ENCODE measurements around the gene IRAK1. TPM values are rescaled to one million over a fixed set of nuclear protein-coding genes. Genes with fewer than 3 reads are reported as not detected.

IRAK1 gene
- polyA plus RNA-seq, 1 of the 3 experiments (the other 2 are of a cell fraction): 68.5 TPM

DNA sequence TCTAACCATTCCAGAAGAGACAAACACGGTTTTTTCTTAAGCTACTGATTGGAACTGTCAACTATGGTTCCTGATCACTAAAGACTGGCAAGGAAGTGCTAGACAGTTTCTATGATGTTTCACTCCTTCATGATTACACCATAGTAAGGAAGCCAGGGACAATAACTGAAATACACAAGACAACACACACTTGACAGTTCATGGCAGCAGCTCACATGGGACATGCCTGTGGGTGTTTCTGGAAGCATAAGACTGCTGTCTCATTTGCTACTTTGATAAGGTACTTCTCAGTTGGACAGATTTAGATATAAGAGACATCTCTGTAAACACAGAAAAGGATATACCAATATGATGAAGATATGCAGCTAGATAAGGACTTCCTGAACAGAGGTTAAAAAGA is 8.3 kb upstream of the IRAK1 start:
- H3K9ac ChIP-seq: no peak overlapping the region
- H3K4me1 ChIP-seq (ENCODE audit: control insufficient read depth in 1 of 2, insufficient read depth in 2 of 2, low read depth in 1 of 2, low read length in 1 of 2): no peaks in the 10 kb centered on the region; a peak in 1 of 4 replicates
- CTCF ChIA-PET: interaction anchor here (1.1 to 12.4 kb wide), 4 partner anchors 9 to 24 kb away, joined by 3 to 94 read pairs (median 5); no protein-coding TSS in a partner anchor
- H3K79me2 ChIP-seq (ENCODE audit: insufficient read depth): no peaks in the 10 kb centered on the region
- no peaks in the 10 kb centered on the region for H3K9me2 ChIP-seq
- POLR2A ChIA-PET: no interaction called here
- no peaks in the 10 kb centered on the region for H3K9me3 ChIP-seq
- no peak for DNase-seq
- no peak overlapping the region for H3K27ac ChIP-seq (ENCODE audit: low read depth in 2 of 2, low read length in 1 of 2)
- H3K4me3 ChIP-seq (ENCODE audit: low read depth in 2 of 2, low read length in 1 of 2): no peak overlapping the region
- H3K36me3 ChIP-seq (replicated peaks in 1 of 2; ENCODE audit: control insufficient read depth in 1 of 2, insufficient read depth in 2 of 2, low read length in 1 of 2): peaks cover 0 to 11% of the 10 kb centered on the region in 2 experiments
- no peak for TF ChIP-seq MXI1 (IDR thresholded peaks at IDR 0.05; ENCODE audit: low read depth, low read length)
- no peak for TF ChIP-seq JUND (IDR thresholded peaks at IDR 0.05)
- TF ChIP-seq POLR2AphosphoS5 (IDR thresholded peaks at IDR 0.05; ENCODE audit: low read depth, low read length): no peak
- TF ChIP-seq FOSL2 (IDR thresholded peaks at IDR 0.05; ENCODE audit: borderline replicate concordance, low read depth): no peak
- TF ChIP-seq GATA2 (CRISPR knock-in tag; IDR thresholded peaks at IDR 0.05): no peak
- TF ChIP-seq TAF1 (IDR thresholded peaks at IDR 0.05; ENCODE audit: borderline replicate concordance, low read depth, low read length): no peak
- TF ChIP-seq, protein P1, sequence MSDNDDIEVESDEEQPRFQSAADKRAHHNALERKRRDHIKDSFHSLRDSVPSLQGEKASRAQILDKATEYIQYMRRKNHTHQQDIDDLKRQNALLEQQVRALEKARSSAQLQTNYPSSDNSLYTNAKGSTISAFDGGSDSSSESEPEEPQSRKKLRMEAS (IDR thresholded peaks at IDR 0.05; ENCODE audit: low read depth): no peak
- TF ChIP-seq, protein P2, sequence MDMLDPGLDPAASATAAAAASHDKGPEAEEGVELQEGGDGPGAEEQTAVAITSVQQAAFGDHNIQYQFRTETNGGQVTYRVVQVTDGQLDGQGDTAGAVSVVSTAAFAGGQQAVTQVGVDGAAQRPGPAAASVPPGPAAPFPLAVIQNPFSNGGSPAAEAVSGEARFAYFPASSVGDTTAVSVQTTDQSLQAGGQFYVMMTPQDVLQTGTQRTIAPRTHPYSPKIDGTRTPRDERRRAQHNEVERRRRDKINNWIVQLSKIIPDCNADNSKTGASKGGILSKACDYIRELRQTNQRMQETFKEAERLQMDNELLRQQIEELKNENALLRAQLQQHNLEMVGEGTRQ (IDR thresholded peaks at IDR 0.05; ENCODE audit: borderline replicate concordance, low read depth, low read length): no peak
- TF ChIP-seq GABPA (IDR thresholded peaks at IDR 0.05; ENCODE audit: low read depth): no peak
- no peak for TF ChIP-seq NRF1 (IDR thresholded peaks at IDR 0.05; ENCODE audit: low read depth, low read length)
- TF ChIP-seq, protein P3, sequence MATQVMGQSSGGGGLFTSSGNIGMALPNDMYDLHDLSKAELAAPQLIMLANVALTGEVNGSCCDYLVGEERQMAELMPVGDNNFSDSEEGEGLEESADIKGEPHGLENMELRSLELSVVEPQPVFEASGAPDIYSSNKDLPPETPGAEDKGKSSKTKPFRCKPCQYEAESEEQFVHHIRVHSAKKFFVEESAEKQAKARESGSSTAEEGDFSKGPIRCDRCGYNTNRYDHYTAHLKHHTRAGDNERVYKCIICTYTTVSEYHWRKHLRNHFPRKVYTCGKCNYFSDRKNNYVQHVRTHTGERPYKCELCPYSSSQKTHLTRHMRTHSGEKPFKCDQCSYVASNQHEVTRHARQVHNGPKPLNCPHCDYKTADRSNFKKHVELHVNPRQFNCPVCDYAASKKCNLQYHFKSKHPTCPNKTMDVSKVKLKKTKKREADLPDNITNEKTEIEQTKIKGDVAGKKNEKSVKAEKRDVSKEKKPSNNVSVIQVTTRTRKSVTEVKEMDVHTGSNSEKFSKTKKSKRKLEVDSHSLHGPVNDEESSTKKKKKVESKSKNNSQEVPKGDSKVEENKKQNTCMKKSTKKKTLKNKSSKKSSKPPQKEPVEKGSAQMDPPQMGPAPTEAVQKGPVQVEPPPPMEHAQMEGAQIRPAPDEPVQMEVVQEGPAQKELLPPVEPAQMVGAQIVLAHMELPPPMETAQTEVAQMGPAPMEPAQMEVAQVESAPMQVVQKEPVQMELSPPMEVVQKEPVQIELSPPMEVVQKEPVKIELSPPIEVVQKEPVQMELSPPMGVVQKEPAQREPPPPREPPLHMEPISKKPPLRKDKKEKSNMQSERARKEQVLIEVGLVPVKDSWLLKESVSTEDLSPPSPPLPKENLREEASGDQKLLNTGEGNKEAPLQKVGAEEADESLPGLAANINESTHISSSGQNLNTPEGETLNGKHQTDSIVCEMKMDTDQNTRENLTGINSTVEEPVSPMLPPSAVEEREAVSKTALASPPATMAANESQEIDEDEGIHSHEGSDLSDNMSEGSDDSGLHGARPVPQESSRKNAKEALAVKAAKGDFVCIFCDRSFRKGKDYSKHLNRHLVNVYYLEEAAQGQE (IDR thresholded peaks at IDR 0.05; ENCODE audit: low read depth, low read length): no peak
- TF ChIP-seq, protein P4, sequence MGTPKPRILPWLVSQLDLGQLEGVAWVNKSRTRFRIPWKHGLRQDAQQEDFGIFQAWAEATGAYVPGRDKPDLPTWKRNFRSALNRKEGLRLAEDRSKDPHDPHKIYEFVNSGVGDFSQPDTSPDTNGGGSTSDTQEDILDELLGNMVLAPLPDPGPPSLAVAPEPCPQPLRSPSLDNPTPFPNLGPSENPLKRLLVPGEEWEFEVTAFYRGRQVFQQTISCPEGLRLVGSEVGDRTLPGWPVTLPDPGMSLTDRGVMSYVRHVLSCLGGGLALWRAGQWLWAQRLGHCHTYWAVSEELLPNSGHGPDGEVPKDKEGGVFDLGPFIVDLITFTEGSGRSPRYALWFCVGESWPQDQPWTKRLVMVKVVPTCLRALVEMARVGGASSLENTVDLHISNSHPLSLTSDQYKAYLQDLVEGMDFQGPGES (IDR thresholded peaks at IDR 0.05; ENCODE audit: low read depth, low read length): no peak
- TF ChIP-seq NFIC (IDR thresholded peaks at IDR 0.05; ENCODE audit: borderline replicate concordance): no peak
- TF ChIP-seq, protein P5, sequence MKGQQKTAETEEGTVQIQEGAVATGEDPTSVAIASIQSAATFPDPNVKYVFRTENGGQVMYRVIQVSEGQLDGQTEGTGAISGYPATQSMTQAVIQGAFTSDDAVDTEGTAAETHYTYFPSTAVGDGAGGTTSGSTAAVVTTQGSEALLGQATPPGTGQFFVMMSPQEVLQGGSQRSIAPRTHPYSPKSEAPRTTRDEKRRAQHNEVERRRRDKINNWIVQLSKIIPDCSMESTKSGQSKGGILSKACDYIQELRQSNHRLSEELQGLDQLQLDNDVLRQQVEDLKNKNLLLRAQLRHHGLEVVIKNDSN (IDR thresholded peaks at IDR 0.05; ENCODE audit: borderline replicate concordance, low read depth): no peak
- no peak for TF ChIP-seq YY1 (IDR thresholded peaks at IDR 0.05; ENCODE audit: low read depth)
- H3K27me3 ChIP-seq (ENCODE audit: insufficient read depth): peaks cover 79% of the 10 kb centered on the region
- H4K20me1 ChIP-seq (ENCODE audit: insufficient read depth): no peaks in the 10 kb centered on the region
- WGBS (ENCODE audit: low lambda C conversion rate): 8% methylated on average over 1 of the region's 1 CpG
- H2AFZ ChIP-seq (ENCODE audit: low read depth): no peak overlapping the region
- no peaks in the 10 kb centered on the region for H3F3A ChIP-seq (replicated peaks; ENCODE audit: insufficient read depth)
- no peak overlapping the region for H3K4me2 ChIP-seq
